ENCODE measurements around the gene TMEM42. TPM values are rescaled to one million over a fixed set of nuclear protein-coding genes. Genes with fewer than 3 reads are reported as not detected.

TMEM42 gene
- total and polyA plus RNA-seq, 9 of the 15 experiments (the other 6 are each of a cell fraction or from before 2014, with no cell fraction given), result 0.53 to 1.6 (median 0.98) TPM

DNA sequence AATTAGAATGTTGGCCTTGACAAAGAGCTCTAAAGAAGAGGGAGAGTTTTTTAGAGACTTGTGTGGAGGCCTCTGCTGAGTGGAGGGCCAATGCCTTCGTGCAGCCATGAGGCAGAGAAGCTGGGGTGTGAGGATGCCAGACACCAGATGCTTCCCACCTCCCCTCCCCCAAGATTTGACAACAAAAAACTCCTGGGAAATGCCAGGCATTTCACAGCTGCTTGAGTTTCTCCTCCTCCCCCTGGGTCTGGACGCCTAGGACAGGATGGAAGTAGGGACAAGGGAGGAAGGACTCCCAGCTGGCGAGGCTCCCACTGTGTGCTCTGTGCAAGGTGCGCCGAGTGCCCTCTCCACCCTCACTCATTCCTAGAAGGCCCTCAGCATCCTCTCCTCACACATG lies 32.8 kb downstream of the TMEM42 start:
- Histone ChIP-seq H3K9me1 (ENCODE audit: control insufficient read depth, insufficient read depth, low read length) (no peaks in the 10 kb centered on the region), H3K27ac (ENCODE audit: extremely low read depth, low read depth, low read length) (no peak overlapping the region), H3K4me1 (replicated peaks in 1 of 2; ENCODE audit: control insufficient read depth in 2 of 2, insufficient read depth in 2 of 2, low read length in 2 of 2) (no peaks in the 10 kb centered on the region), H3K9me3 (replicated peaks; ENCODE audit: control insufficient read depth, insufficient read depth, low read depth, low read length) (no peaks in the 10 kb centered on the region), H2AFZ (ENCODE audit: low read depth, low read length) (no peak overlapping the region), H3K79me2 (ENCODE audit: control insufficient read depth, insufficient read depth, low read length) (no peaks in the 10 kb centered on the region), H3K36me3 (ENCODE audit: control insufficient read depth, insufficient read depth, low read length) (no peaks in the 10 kb centered on the region), H3K27me3 (ENCODE audit: control insufficient read depth in 2 of 2, insufficient read depth in 2 of 2, low read length in 2 of 2) (peaks cover 28 to 55% of the 10 kb centered on the region in 2 experiments), H4K20me1 (replicated peaks; ENCODE audit: control insufficient read depth, insufficient read depth, low read length) (no peaks in the 10 kb centered on the region), H3K9ac (ENCODE audit: insufficient read depth in 1 of 2, low read depth in 2 of 2, low read length in 2 of 2) (no peak overlapping the region), H3K4me2 (ENCODE audit: insufficient read depth, low read length) (no peak overlapping the region), H3K4me3 (no peak overlapping the region)
- FAIRE-seq (no peak), DNase-seq (ENCODE audit: extremely low read depth in 1 of 4, low spot score in 3 of 4) (no peak), ATAC-seq (no peak)
- ChIA-PET CTCF (ENCODE audit: low intra/inter-chr PET ratio) (no interaction called here), POLR2A (no interaction called here)
- no TSS peak for BruUV-seq (replicated peaks)
- in situ Hi-C loops (cut with MboI), result no loop called here
- intact Hi-C loops (cut with micrococcal nuclease), result no loop called here
- 0% methylated on average over 5 of the region's 5 CpGs for WGBS (ENCODE audit: insufficient coverage, low coverage, missing lambda C conversion rate)
- TF ChIP-seq ARID2 (IDR thresholded peaks at IDR 0.05) (no peak), ZHX1 (conservative IDR thresholded peaks at IDR 0.05; ENCODE audit: low read length) (no peak), RHOXF2B (CRISPR knock-in tag; conservative IDR thresholded peaks at IDR 0.05) (no peak), SMAD3 (CRISPR knock-in tag; conservative IDR thresholded peaks at IDR 0.05) (no peak), DMBX1 (CRISPR knock-in tag; IDR thresholded peaks at IDR 0.05; ENCODE audit: borderline replicate concordance) (no peak), ZNF197 (CRISPR knock-in tag; IDR thresholded peaks at IDR 0.05; ENCODE audit: low read depth) (no peak), ZNF140 (CRISPR knock-in tag; IDR thresholded peaks at IDR 0.05) (no peak), FOXP1 (CRISPR knock-in tag; IDR thresholded peaks at IDR 0.05) (no peak), NRF1 (conservative IDR thresholded peaks at IDR 0.05 in 1 of 2, IDR thresholded peaks at IDR 0.05 in 1 of 2) (no peak), ZNF445 (CRISPR knock-in tag; IDR thresholded peaks at IDR 0.05; ENCODE audit: low read depth) (no peak), HSF4 (CRISPR knock-in tag; IDR thresholded peaks at IDR 0.05; ENCODE audit: borderline replicate concordance) (no peak), ZNF280B (CRISPR knock-in tag; IDR thresholded peaks at IDR 0.05) (no peak), DLX4 (CRISPR knock-in tag; IDR thresholded peaks at IDR 0.05) (no peak), FOXK1 (CRISPR knock-in tag; IDR thresholded peaks at IDR 0.05; ENCODE audit: borderline replicate concordance) (no peak)
- TF ChIP-seq, protein P1, sequence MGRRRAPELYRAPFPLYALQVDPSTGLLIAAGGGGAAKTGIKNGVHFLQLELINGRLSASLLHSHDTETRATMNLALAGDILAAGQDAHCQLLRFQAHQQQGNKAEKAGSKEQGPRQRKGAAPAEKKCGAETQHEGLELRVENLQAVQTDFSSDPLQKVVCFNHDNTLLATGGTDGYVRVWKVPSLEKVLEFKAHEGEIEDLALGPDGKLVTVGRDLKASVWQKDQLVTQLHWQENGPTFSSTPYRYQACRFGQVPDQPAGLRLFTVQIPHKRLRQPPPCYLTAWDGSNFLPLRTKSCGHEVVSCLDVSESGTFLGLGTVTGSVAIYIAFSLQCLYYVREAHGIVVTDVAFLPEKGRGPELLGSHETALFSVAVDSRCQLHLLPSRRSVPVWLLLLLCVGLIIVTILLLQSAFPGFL (CRISPR knock-in tag; IDR thresholded peaks at IDR 0.05), result no peak
